BE2C (cell line): ENCODE data around the gene RAPGEF2.

Experiments used
- DNase-seq: peaks from one replicate; pipeline ENCODE4 v3.0.0-alpha.2; 2020
- H3K27me3 ChIP-seq: fragments of 250-450 bp; sonication (Bioruptor Pico); 2 replicates; pipeline ENCODE4 v1.5.1; 2020; ENCODE audit warnings: mild to moderate bottlenecking
- H3K36me3 ChIP-seq: fragments of 250-450 bp; sonication (Bioruptor Pico); 2 replicates; pipeline ENCODE4 v1.5.1; 2020; ENCODE audit warnings: mild to moderate bottlenecking
- H3K4me1 ChIP-seq: fragments of 250-450 bp; sonication (Bioruptor Pico); 2 replicates; pipeline ENCODE4 v1.5.1; 2020
- H3K4me3 ChIP-seq: 2 replicates; pipeline ENCODE4 v1.5.1; 2011; ENCODE audit warnings: low read depth, low read length
- H3K9me3 ChIP-seq: fragments of 250-450 bp; sonication (Bioruptor Pico); 2 replicates; pipeline ENCODE4 v1.5.1; 2020
- TF ChIP-seq, protein P1 (sequence below): IDR thresholded peaks from 2 replicates; pipeline ENCODE4 v1.5.1; 2012; ENCODE audit warnings: mild to moderate bottlenecking, low read depth, low read length

The RAPGEF2 gene

GRCh38 chr4:159221280-159221679 is 118.4 kb downstream of the RAPGEF2 start:
- Histone ChIP-seq H3K4me1 (no peaks in the 10 kb centered on the region), H3K36me3 (no peaks in the 10 kb centered on the region), H3K4me3 (no peak overlapping the region), H3K27me3 (no peaks in the 10 kb centered on the region), H3K9me3 (no peaks in the 10 kb centered on the region)
- TF ChIP-seq, protein P1, sequence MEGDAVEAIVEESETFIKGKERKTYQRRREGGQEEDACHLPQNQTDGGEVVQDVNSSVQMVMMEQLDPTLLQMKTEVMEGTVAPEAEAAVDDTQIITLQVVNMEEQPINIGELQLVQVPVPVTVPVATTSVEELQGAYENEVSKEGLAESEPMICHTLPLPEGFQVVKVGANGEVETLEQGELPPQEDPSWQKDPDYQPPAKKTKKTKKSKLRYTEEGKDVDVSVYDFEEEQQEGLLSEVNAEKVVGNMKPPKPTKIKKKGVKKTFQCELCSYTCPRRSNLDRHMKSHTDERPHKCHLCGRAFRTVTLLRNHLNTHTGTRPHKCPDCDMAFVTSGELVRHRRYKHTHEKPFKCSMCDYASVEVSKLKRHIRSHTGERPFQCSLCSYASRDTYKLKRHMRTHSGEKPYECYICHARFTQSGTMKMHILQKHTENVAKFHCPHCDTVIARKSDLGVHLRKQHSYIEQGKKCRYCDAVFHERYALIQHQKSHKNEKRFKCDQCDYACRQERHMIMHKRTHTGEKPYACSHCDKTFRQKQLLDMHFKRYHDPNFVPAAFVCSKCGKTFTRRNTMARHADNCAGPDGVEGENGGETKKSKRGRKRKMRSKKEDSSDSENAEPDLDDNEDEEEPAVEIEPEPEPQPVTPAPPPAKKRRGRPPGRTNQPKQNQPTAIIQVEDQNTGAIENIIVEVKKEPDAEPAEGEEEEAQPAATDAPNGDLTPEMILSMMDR = no peak
- DNase-seq = no peak

DNA sequence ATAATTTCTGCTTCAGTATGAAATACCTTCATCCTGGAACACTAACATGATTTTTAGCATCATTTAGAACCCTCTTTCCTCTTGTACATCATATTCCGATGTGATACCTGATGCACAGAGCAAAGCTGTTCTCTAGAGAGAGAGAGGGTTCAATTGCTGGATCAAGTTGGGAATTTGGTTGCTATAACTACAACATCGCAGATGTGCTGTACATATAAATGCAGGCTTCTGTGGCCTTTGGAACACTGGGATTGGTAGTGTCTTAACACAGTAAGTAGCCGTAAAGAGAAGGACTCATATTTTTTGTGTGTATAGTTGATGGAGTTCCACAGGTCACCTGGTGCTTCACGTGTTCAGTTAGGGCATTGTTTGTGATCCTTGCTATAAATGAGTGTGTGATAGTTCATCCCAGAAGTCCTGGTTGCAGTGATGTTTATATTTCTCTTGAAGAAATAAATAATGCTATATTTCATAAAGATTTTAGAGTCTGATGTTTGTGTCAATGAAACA is 119.2 kb downstream of the RAPGEF2 start:
- no peaks in the 10 kb centered on the region for H3K27me3 ChIP-seq
- no peaks in the 10 kb centered on the region for H3K36me3 ChIP-seq
- H3K9me3 ChIP-seq = no peaks in the 10 kb centered on the region
- TF ChIP-seq, protein P1 = no peak
- H3K4me1 ChIP-seq = no peaks in the 10 kb centered on the region
- no peak overlapping the region for H3K4me3 ChIP-seq
- no peak for DNase-seq

DNA sequence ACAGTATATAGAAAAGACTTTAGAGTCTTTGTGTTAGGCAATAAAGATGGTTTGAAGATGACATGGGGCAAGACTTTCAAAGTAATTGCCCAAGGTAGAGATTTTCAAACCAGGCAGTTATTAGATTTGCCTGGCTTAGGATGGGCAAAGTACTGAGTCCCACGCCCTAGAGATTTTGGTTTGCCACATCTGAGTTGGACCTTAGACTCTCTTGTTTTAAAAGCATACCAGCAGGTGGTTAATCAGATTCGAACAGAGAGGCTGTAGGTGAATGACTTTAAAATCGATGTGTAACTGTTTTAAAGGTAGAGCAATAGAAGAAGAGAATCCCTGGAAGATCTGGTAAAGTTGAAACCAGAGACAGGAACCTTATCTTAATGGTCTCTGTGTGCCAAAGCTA is 121.5 kb downstream of the RAPGEF2 start:
- peaks cover 4% of the 10 kb centered on the region for H3K4me1 ChIP-seq
- H3K9me3 ChIP-seq = no peaks in the 10 kb centered on the region
- DNase-seq = no peak
- no peaks in the 10 kb centered on the region for H3K27me3 ChIP-seq
- TF ChIP-seq, protein P1 = no peak
- H3K36me3 ChIP-seq = no peaks in the 10 kb centered on the region
- no peak overlapping the region for H3K4me3 ChIP-seq

GRCh38 chr4:159227378-159227777 is 124.5 kb downstream of the RAPGEF2 start:
- Histone ChIP-seq H3K9me3 (no peaks in the 10 kb centered on the region), H3K4me1 (peaks cover 4% of the 10 kb centered on the region), H3K36me3 (no peaks in the 10 kb centered on the region), H3K27me3 (no peaks in the 10 kb centered on the region), H3K4me3 (no peak overlapping the region)
- no peak for DNase-seq
- TF ChIP-seq, protein P1 = no peak

DNA sequence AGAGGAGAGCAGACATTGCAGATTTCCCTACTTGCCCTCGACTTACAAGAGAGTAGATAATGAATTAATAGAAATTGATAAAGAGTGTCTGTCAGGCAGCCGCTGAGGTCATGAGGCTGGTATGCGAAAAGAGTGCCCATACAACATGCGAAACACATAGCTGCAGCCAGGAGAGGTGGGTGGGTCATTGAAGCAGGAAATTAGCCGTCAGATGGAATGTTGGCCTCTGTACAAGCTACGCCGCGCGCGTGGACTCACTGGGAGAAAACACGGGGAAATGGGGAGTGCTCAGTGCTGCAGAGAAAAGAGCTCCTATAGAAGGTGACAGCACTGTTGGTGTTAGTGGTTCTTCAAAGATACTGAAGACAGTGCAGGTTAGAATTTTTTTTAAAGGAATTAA is 125.1 kb downstream of the RAPGEF2 start:
- no peaks in the 10 kb centered on the region for H3K27me3 ChIP-seq
- H3K36me3 ChIP-seq = no peaks in the 10 kb centered on the region
- H3K9me3 ChIP-seq = no peaks in the 10 kb centered on the region
- peak; percentile 45 for DNase-seq
- TF ChIP-seq, protein P1 = no peak
- peaks cover 4% of the 10 kb centered on the region for H3K4me1 ChIP-seq
- H3K4me3 ChIP-seq = peak overlapping the region; percentile 40

- DNase-seq = no peak
- Histone ChIP-seq H3K36me3 (no peaks in the 10 kb centered on the region), H3K9me3 (no peaks in the 10 kb centered on the region), H3K4me3 (no peak overlapping the region), H3K27me3 (no peaks in the 10 kb centered on the region), H3K4me1 (peaks cover 4% of the 10 kb centered on the region)
- TF ChIP-seq, protein P1 = no peak
Observed at GRCh38 chr4:159229164-159229563, 126.3 kb downstream of the RAPGEF2 start.
